Endothelial cell of coronary artery (primary cell): ENCODE results near the gene EFHD1. TPM values are rescaled to one million over a fixed set of nuclear protein-coding genes. Genes with fewer than 3 reads are reported as not detected.

ENCODE experiments used
- total RNA-seq: library from RNA; depleted of rRNA; stranded (reverse); fragments of >200 nt; gene quantifications from 2 replicates; pipeline ENCODE4 v1.2.3, GENCODE V29; 2014

EFHD1 gene, protein sequence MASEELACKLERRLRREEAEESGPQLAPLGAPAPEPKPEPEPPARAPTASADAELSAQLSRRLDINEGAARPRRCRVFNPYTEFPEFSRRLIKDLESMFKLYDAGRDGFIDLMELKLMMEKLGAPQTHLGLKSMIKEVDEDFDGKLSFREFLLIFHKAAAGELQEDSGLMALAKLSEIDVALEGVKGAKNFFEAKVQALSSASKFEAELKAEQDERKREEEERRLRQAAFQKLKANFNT
- 0.47 TPM in 1 of 2 replicates, not detected in the other for total RNA-seq

DNA sequence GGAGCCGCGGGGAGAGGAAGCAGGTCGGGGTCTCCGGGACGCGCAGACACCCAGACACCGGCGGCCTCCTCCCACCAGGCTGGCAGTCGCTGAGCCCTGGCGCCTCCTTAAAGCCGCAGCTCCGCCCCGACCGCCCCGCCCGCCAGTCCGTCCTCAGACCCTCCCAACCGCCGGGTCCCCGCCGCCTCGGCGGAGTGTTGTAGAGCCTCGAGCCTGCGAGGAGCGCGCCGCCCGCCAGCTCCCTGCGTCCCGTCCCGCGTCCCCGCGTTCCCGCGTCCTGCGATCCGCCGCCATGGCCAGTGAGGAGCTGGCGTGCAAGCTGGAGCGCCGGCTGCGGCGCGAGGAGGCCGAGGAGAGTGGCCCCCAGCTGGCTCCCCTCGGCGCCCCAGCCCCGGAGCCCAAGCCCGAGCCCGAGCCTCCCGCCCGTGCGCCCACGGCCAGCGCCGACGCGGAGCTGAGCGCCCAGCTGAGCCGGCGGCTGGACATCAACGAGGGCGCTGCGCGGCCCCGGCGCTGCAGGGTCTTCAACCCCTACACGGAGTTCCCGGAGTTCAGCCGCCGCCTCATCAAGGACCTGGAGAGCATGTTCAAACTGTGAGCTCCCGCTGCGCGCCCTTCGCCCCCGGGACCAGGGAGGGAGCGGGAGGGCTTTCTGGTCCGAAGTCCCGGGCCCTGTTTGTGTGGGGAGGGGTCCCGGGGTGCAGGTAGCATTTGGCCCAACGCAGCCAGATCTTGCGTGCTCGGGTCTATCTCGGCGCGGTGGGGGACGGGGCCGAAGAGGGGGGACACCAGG lies at the start of gene EFHD1:
Gene EFHD1 (plus strand): TSS at position 192 of the 793 bp plus-strand sequence. CDS start 101 bp downstream, at position 293.

DNA sequence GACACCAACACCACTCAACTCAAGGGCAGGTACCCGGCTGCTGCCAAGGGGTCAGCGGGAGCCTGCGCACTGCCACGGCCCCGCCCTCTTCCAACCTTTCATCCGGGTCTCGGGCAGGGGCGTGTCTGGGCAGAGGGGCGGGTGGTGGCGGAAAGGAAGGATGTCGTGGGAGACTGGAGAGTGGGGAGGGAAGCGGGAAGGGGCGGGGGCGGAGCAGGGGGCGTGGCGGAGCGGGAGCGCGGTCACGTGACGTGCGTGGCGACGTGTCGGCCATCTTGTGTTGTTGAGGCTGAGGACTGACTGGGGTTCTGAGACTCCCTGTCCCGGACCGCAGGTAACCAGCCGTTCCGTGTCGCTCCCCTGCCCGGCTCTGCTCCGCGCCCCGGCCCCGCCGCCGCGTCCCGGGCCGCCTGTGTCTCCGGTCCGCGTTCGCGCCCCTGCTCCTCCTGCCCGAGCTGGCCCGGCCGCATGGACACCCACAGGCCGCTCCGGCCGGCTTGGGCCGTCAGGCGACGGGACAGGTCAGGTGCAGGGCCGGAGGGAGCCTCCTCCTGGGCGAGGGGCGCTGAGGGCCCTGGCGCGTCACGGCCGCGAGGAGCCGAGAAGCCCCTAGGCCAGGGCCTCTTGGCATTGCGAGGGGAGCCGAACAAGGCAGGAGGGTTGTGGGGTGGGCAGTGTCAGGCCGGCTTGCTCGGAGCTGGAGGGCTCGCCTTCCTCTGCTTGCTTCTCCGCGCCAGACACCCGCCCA lies 63.8 kb downstream of the EFHD1 start, which contains the start of gene GIGYF2:
Gene GIGYF2 (plus strand): TSS at position 273 of the 748 bp plus-strand sequence. CDS start 37,867 bp downstream, outside the sequence.

Other genes starting within 250 kb of the EFHD1 start
- gene ALPG, start 226.8 kb upstream of the EFHD1 start, total RNA-seq = not detected in 2 replicates
- not detected in 2 replicates for gene ALPI, start 177.5 kb upstream of the EFHD1 start, total RNA-seq
- gene ECEL1, start 145.8 kb upstream of the EFHD1 start, total RNA-seq = not detected in 2 replicates
- not detected in 2 replicates for gene PRSS56, start 113.2 kb upstream of the EFHD1 start, total RNA-seq
- gene CHRND, start 107.4 kb upstream of the EFHD1 start, total RNA-seq = not detected in 2 replicates
- not detected in 2 replicates for gene CHRNG, start 93.9 kb upstream of the EFHD1 start, total RNA-seq
- gene TIGD1, start 83.0 kb upstream of the EFHD1 start, total RNA-seq = 1.2 and 1.8 TPM in 2 replicates
- 185 and 210 TPM in 2 replicates for gene EIF4E2, start 82.9 kb upstream of the EFHD1 start, total RNA-seq
- gene GIGYF2, start 63.7 kb downstream of the EFHD1 start, total RNA-seq = 45.2 and 50.8 TPM in 2 replicates
- gene KCNJ13, start 143.0 kb downstream of the EFHD1 start, total RNA-seq = not detected in 2 replicates
- gene SNORC, start 236.7 kb downstream of the EFHD1 start, total RNA-seq = 0.36 and 0.38 TPM in 2 replicates